ENCODE measurements around the gene CTSE. TPM values are rescaled to one million over a fixed set of nuclear protein-coding genes. Genes with fewer than 3 reads are reported as not detected.

Gene CTSE
- total and polyA plus RNA-seq, 12 donors: 0.07 to 0.11 TPM; not detected in 10

GRCh38 chr1:205959789-205960188, 63.9 kb downstream of the CTSE start:
- Histone ChIP-seq H3K27me3 (peaks cover 4% of the 10 kb centered on the region), H3K9me3 (replicated peaks in 1 of 3) (no peaks in the 10 kb centered on the region), H3K36me3 (replicated peaks in 1 of 2) (no peaks in the 10 kb centered on the region), H3K27ac (no peak overlapping the region), H3K4me1 (replicated peaks in 1 of 2) (peaks cover 0 to 5% of the 10 kb centered on the region in 2 donors), H3K4me3 (no peak overlapping the region)
- TF ChIP-seq, protein P1, sequence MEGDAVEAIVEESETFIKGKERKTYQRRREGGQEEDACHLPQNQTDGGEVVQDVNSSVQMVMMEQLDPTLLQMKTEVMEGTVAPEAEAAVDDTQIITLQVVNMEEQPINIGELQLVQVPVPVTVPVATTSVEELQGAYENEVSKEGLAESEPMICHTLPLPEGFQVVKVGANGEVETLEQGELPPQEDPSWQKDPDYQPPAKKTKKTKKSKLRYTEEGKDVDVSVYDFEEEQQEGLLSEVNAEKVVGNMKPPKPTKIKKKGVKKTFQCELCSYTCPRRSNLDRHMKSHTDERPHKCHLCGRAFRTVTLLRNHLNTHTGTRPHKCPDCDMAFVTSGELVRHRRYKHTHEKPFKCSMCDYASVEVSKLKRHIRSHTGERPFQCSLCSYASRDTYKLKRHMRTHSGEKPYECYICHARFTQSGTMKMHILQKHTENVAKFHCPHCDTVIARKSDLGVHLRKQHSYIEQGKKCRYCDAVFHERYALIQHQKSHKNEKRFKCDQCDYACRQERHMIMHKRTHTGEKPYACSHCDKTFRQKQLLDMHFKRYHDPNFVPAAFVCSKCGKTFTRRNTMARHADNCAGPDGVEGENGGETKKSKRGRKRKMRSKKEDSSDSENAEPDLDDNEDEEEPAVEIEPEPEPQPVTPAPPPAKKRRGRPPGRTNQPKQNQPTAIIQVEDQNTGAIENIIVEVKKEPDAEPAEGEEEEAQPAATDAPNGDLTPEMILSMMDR (IDR thresholded peaks at IDR 0.05): no peak
- TF ChIP-seq POLR2A (IDR thresholded peaks at IDR 0.05): no peak
- intact Hi-C loops (cut with DNase I): no loop called here
- 69 to 80% (median 77%) methylated on average over 2 to 4 of the region's 4 CpGs for WGBS, 4 donors
- DNase-seq: no peak

Other genes starting within 250 kb of the CTSE start
- 10 to 100 TPM in 8 of 9 donors, 1 to 10 TPM in 1; 9.6 to 52.2 (median 28.5) TPM for gene RAB29, start 248.4 kb downstream of the CTSE start, total RNA-seq
- 10 to 100 TPM in 2 of 3 donors, 1 to 10 TPM in 1; 4.2 to 16.2 (median 15.9) TPM for gene RAB29, start 248.4 kb downstream of the CTSE start, polyA plus RNA-seq
- 100 to 1,000 TPM in 1 of 9 donors, 10 to 100 TPM in 8; 21.3 to 127 (median 34.4) TPM for gene SLC41A1, start 210.7 kb downstream of the CTSE start, total RNA-seq
- gene SLC41A1, start 210.7 kb downstream of the CTSE start, polyA plus RNA-seq: 100 to 1,000 TPM in 1 of 3 donors, 10 to 100 TPM in 1, 1 to 10 TPM in 1; 8.9 to 143 (median 11.1) TPM
- under 1 TPM in 6 of 9 donors, not detected in 3; 0.22 to 0.64 (median 0.47) TPM for gene PM20D1, start 173.8 kb downstream of the CTSE start, total RNA-seq
- gene PM20D1, start 173.8 kb downstream of the CTSE start, polyA plus RNA-seq: 1 to 10 TPM in 1 of 3 donors, under 1 TPM in 2; 0.07 to 1.8 (median 0.48) TPM
- gene SLC26A9, start 80.4 kb downstream of the CTSE start, total RNA-seq: under 1 TPM in 2 of 9 donors, not detected in 7; 0.04 to 0.11 TPM
- gene SLC26A9, start 80.4 kb downstream of the CTSE start, polyA plus RNA-seq: under 1 TPM in 1 of 3 donors, not detected in 2; 0.03 TPM
- gene RAB7B, start 20.5 kb downstream of the CTSE start, total RNA-seq: 1 to 10 TPM in 2 of 9 donors, under 1 TPM in 7; 0.17 to 1.9 (median 0.67) TPM
- 1 to 10 TPM in 2 of 3 donors, under 1 TPM in 1; 0.88 to 3.5 (median 1.0) TPM for gene RAB7B, start 20.5 kb downstream of the CTSE start, polyA plus RNA-seq
- under 1 TPM in 1 of 9 donors, not detected in 8; 0.33 TPM for gene RHEX, start 29.3 kb upstream of the CTSE start, total RNA-seq
- gene RHEX, start 29.3 kb upstream of the CTSE start, polyA plus RNA-seq: under 1 TPM in 2 of 3 donors, not detected in 1; 0.13 to 0.17 TPM
- gene AVPR1B, start 93.5 kb upstream of the CTSE start, total RNA-seq: not detected
- not detected for gene AVPR1B, start 93.5 kb upstream of the CTSE start, polyA plus RNA-seq
- 1 to 10 TPM in 8 of 9 donors, under 1 TPM in 1; 0.52 to 8.9 (median 3.9) TPM for gene FAM72A, start 178.9 kb upstream of the CTSE start, total RNA-seq
- gene FAM72A, start 178.9 kb upstream of the CTSE start, polyA plus RNA-seq: 1 to 10 TPM; 1.5 to 3.1 (median 2.6) TPM
- 100 to 1,000 TPM in 2 of 9 donors, 10 to 100 TPM in 7; 38.2 to 119 (median 57.4) TPM for gene SRGAP2, start 179.6 kb upstream of the CTSE start, total RNA-seq
- 10 to 100 TPM; 18.9 to 52.8 (median 28.2) TPM for gene SRGAP2, start 179.6 kb upstream of the CTSE start, polyA plus RNA-seq